HepG2 (cell line): ENCODE data around the gene KHK. TPM values are rescaled to one million over a fixed set of nuclear protein-coding genes. Genes with fewer than 3 reads are reported as not detected.

Source experiments
- ESRRA ChIP-seq: sonication (generic); formaldehyde crosslinking; IDR thresholded peaks from 2 replicates; pipeline ENCODE4 v1.5.1; 2020; ENCODE audit warnings: mild to moderate bottlenecking, low read depth, missing genetic modification reagents
- ETV6 ChIP-seq: sonication (generic); formaldehyde crosslinking; conservative IDR thresholded peaks from 2 replicates; pipeline ENCODE4 v1.4.0; 2020; ENCODE audit warnings: missing genetic modification reagents
- FOXP1 ChIP-seq, 2 experiments: fragments of 450-650 bp in 1 of 2; IDR thresholded peaks; 2 replicates each; pipeline ENCODE4 v1.6.1; 2017 to 2018; ENCODE audit warnings: antibody characterized with exemption in 1 of 2
- GABPB1 ChIP-seq: IDR thresholded peaks from 2 replicates; pipeline ENCODE4 v1.6.1; 2016; ENCODE audit warnings: mild to moderate bottlenecking, missing genetic modification reagents, moderate library complexity, missing compliant biosample characterization
- HDAC6 ChIP-seq: fragments of 200-600 bp; sonication (generic); IDR thresholded peaks from 2 replicates; pipeline ENCODE4 v1.7.0; 2017; ENCODE audit warnings: mild to moderate bottlenecking, antibody characterized with exemption, low read length, low read depth
- JDP2 ChIP-seq: sonication (generic); formaldehyde crosslinking; IDR thresholded peaks from 2 replicates; pipeline ENCODE4 v1.8.1; 2022; ENCODE audit warnings: missing genetic modification reagents, borderline replicate concordance
- SRSF1 ChIP-seq: fragments of 200-400 bp; formaldehyde crosslinking; optimal IDR thresholded peaks from 2 replicates; pipeline ENCODE3; 2017; ENCODE audit warnings: mild to moderate bottlenecking, low read depth, low read length, moderate library complexity
- TAF15 ChIP-seq: fragments of 200-400 bp; formaldehyde crosslinking; IDR thresholded peaks from one replicate; pipeline ENCODE4 v1.6.1; 2018; ENCODE audit warnings: mild to moderate bottlenecking, low read depth, low read length; ENCODE audit not compliant: poor library complexity, severe bottlenecking
- ZNF205 ChIP-seq: IDR thresholded peaks from 2 replicates; pipeline ENCODE4 v1.6.1; 2018; ENCODE audit warnings: missing biosample characterization, missing genetic modification reagents
- ZNF232 ChIP-seq: sonication (generic); formaldehyde crosslinking; IDR thresholded peaks from 2 replicates; pipeline ENCODE4 v1.4.0; 2020; ENCODE audit warnings: missing genetic modification reagents, borderline replicate concordance
- ZNF282 ChIP-seq: fragments of 450-650 bp; IDR thresholded peaks from 2 replicates; pipeline ENCODE4 v1.6.1; 2018; ENCODE audit not compliant: partially characterized antibody
- polyA plus RNA-seq, 8 experiments: library from polyadenylated mRNA; depleted of rRNA in 3 of 8; stranded (reverse) in 7 of 8; unstranded in 1 of 8; fragments of >200 nt; fragmentation: Illumina TruSeq in 4 of 8; extraction: Trizol in 4 of 8; gene quantifications; 2 replicates each; pipeline versions ENCODE4 v1.2.1 to v1.2.3, GENCODE V29; 2011 to 2016; ENCODE audit warnings: low read depth in 4 of 8, missing spikeins in 1 of 8, mixed read lengths in 1 of 8; ENCODE audit not compliant: insufficient read depth in 1 of 8
- total RNA-seq, 5 experiments: library from RNA; depleted of rRNA; stranded (reverse); fragments of >200 nt; fragmentation: Illumina TruSeq; extraction: Trizol; gene quantifications; 2 replicates each; pipeline ENCODE4 v1.2.3, GENCODE V29; 2016; ENCODE audit warnings: low read depth in 1 of 5
- TF ChIP-seq, protein P1 (sequence below): sonication (generic); formaldehyde crosslinking; IDR thresholded peaks from 2 replicates; pipeline ENCODE4 v1.9.0; 2021; ENCODE audit warnings: mild to moderate bottlenecking, missing genetic modification reagents
- TF ChIP-seq, protein P2 (sequence below): sonication (generic); formaldehyde crosslinking; IDR thresholded peaks from 2 replicates; pipeline ENCODE4 v1.4.0; 2020; ENCODE audit warnings: missing genetic modification reagents, mild to moderate bottlenecking, borderline replicate concordance
- TF ChIP-seq, protein P3 (sequence below): sonication (generic); formaldehyde crosslinking; IDR thresholded peaks from 2 replicates; pipeline ENCODE4 v1.8.1; 2023; ENCODE audit warnings: mild to moderate bottlenecking, missing genetic modification reagents
- TF ChIP-seq, protein P4 (sequence below): sonication (generic); formaldehyde crosslinking; IDR thresholded peaks from 2 replicates; pipeline ENCODE4 v1.8.0; 2022; ENCODE audit warnings: mild to moderate bottlenecking, missing genetic modification reagents, moderate library complexity

The KHK gene
- total and polyA plus RNA-seq, 2 of the 13 experiments (the other 11 are each of a cell fraction or from before 2014, with no cell fraction given), result 40.9 to 99.2 TPM

DNA sequence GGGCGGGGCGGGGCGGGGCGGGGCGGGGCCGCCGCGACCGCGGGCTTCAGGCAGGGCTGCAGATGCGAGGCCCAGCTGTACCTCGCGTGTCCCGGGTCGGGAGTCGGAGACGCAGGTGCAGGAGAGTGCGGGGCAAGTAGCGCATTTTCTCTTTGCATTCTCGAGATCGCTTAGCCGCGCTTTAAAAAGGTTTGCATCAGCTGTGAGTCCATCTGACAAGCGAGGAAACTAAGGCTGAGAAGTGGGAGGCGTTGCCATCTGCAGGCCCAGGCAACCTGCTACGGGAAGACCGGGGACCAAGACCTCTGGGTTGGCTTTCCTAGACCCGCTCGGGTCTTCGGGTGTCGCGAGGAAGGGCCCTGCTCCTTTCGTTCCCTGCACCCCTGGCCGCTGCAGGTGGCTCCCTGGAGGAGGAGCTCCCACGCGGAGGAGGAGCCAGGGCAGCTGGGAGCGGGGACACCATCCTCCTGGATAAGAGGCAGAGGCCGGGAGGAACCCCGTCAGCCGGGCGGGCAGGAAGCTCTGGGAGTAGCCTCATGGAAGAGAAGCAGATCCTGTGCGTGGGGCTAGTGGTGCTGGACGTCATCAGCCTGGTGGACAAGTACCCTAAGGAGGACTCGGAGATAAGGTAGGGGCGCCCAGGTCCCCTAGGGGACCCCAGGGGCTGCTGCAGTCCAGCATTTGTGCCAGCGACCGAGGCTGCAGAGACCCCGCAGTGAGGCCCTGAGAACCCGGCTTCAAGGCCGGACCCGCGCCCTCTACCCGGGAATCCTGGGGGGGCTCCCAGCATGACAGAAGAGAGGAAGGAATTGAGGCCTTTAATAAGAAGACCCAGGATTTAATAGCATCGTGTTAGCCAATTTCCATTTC lies at the start of gene KHK (continued):
- TF ChIP-seq, protein P1, sequence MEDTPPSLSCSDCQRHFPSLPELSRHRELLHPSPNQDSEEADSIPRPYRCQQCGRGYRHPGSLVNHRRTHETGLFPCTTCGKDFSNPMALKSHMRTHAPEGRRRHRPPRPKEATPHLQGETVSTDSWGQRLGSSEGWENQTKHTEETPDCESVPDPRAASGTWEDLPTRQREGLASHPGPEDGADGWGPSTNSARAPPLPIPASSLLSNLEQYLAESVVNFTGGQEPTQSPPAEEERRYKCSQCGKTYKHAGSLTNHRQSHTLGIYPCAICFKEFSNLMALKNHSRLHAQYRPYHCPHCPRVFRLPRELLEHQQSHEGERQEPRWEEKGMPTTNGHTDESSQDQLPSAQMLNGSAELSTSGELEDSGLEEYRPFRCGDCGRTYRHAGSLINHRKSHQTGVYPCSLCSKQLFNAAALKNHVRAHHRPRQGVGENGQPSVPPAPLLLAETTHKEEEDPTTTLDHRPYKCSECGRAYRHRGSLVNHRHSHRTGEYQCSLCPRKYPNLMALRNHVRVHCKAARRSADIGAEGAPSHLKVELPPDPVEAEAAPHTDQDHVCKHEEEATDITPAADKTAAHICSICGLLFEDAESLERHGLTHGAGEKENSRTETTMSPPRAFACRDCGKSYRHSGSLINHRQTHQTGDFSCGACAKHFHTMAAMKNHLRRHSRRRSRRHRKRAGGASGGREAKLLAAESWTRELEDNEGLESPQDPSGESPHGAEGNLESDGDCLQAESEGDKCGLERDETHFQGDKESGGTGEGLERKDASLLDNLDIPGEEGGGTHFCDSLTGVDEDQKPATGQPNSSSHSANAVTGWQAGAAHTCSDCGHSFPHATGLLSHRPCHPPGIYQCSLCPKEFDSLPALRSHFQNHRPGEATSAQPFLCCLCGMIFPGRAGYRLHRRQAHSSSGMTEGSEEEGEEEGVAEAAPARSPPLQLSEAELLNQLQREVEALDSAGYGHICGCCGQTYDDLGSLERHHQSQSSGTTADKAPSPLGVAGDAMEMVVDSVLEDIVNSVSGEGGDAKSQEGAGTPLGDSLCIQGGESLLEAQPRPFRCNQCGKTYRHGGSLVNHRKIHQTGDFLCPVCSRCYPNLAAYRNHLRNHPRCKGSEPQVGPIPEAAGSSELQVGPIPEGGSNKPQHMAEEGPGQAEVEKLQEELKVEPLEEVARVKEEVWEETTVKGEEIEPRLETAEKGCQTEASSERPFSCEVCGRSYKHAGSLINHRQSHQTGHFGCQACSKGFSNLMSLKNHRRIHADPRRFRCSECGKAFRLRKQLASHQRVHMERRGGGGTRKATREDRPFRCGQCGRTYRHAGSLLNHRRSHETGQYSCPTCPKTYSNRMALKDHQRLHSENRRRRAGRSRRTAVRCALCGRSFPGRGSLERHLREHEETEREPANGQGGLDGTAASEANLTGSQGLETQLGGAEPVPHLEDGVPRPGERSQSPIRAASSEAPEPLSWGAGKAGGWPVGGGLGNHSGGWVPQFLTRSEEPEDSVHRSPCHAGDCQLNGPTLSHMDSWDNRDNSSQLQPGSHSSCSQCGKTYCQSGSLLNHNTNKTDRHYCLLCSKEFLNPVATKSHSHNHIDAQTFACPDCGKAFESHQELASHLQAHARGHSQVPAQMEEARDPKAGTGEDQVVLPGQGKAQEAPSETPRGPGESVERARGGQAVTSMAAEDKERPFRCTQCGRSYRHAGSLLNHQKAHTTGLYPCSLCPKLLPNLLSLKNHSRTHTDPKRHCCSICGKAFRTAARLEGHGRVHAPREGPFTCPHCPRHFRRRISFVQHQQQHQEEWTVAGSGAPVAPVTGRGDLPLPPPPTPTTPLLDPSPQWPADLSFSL (CRISPR knock-in tag), result no peak
- TF ChIP-seq TAF15, result peak; percentile 34
- TF ChIP-seq GABPB1 (CRISPR knock-in tag), result peak; percentile 11; the same call in 1 of the 2 replicates
- TF ChIP-seq FOXP1 (IDR thresholded peaks at IDR 0.05), result no peak
- TF ChIP-seq FOXP1 (CRISPR knock-in tag; IDR thresholded peaks at IDR 0.05), result no peak
- TF ChIP-seq, protein P2, sequence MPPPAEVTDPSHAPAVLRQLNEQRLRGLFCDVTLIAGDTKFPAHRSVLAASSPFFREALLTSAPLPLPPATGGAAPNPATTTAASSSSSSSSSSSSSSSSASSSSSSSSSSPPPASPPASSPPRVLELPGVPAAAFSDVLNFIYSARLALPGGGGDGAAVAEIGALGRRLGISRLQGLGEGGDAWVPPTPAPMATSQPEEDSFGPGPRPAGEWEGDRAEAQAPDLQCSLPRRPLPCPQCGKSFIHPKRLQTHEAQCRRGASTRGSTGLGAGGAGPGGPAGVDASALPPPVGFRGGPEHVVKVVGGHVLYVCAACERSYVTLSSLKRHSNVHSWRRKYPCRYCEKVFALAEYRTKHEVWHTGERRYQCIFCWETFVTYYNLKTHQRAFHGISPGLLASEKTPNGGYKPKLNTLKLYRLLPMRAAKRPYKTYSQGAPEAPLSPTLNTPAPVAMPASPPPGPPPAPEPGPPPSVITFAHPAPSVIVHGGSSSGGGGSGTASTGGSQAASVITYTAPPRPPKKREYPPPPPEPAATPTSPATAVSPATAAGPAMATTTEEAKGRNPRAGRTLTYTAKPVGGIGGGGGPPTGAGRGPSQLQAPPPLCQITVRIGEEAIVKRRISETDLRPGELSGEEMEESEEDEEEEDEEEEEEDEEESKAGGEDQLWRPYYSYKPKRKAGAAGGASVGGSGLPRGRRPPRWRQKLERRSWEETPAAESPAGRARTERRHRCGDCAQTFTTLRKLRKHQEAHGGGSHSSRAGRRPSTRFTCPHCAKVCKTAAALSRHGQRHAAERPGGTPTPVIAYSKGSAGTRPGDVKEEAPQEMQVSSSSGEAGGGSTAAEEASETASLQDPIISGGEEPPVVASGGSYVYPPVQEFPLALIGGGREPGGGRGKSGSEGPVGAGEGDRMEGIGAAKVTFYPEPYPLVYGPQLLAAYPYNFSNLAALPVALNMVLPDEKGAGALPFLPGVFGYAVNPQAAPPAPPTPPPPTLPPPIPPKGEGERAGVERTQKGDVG (CRISPR knock-in tag), result no peak
- peak; percentile 77 for TF ChIP-seq SRSF1
- TF ChIP-seq HDAC6, result no peak
- TF ChIP-seq ETV6 (CRISPR knock-in tag), result peak; percentile 7; the same call in 1 of the 2 replicates
- no peak for TF ChIP-seq ESRRA (CRISPR knock-in tag)
- TF ChIP-seq ZNF282, result no peak
- TF ChIP-seq, protein P3, sequence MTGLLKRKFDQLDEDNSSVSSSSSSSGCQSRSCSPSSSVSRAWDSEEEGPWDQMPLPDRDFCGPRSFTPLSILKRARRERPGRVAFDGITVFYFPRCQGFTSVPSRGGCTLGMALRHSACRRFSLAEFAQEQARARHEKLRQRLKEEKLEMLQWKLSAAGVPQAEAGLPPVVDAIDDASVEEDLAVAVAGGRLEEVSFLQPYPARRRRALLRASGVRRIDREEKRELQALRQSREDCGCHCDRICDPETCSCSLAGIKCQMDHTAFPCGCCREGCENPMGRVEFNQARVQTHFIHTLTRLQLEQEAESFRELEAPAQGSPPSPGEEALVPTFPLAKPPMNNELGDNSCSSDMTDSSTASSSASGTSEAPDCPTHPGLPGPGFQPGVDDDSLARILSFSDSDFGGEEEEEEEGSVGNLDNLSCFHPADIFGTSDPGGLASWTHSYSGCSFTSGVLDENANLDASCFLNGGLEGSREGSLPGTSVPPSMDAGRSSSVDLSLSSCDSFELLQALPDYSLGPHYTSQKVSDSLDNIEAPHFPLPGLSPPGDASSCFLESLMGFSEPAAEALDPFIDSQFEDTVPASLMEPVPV (CRISPR knock-in tag), result peak; percentile 22
- TF ChIP-seq JDP2 (CRISPR knock-in tag), result no peak
- TF ChIP-seq, protein P4, sequence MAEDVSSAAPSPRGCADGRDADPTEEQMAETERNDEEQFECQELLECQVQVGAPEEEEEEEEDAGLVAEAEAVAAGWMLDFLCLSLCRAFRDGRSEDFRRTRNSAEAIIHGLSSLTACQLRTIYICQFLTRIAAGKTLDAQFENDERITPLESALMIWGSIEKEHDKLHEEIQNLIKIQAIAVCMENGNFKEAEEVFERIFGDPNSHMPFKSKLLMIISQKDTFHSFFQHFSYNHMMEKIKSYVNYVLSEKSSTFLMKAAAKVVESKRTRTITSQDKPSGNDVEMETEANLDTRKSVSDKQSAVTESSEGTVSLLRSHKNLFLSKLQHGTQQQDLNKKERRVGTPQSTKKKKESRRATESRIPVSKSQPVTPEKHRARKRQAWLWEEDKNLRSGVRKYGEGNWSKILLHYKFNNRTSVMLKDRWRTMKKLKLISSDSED (CRISPR knock-in tag), result 0 out of 2 replicates have a peak, but pooled peaks have one; percentile 1
- TF ChIP-seq ZNF232, result peak; percentile 63; the same call in 1 of the 2 replicates
- TF ChIP-seq ZNF205, result no peak; the same call in 1 of the 2 replicates
